GM10847 (cell line): ENCODE data around the gene CCR6.

ENCODE experiments used
- POLR2A ChIP-seq: IDR thresholded peaks from 2 replicates; pipeline ENCODE4 v1.6.1; 2011; ENCODE audit not compliant: insufficient read length; ENCODE audit errors: extremely low read depth

CCR6 gene

DNA sequence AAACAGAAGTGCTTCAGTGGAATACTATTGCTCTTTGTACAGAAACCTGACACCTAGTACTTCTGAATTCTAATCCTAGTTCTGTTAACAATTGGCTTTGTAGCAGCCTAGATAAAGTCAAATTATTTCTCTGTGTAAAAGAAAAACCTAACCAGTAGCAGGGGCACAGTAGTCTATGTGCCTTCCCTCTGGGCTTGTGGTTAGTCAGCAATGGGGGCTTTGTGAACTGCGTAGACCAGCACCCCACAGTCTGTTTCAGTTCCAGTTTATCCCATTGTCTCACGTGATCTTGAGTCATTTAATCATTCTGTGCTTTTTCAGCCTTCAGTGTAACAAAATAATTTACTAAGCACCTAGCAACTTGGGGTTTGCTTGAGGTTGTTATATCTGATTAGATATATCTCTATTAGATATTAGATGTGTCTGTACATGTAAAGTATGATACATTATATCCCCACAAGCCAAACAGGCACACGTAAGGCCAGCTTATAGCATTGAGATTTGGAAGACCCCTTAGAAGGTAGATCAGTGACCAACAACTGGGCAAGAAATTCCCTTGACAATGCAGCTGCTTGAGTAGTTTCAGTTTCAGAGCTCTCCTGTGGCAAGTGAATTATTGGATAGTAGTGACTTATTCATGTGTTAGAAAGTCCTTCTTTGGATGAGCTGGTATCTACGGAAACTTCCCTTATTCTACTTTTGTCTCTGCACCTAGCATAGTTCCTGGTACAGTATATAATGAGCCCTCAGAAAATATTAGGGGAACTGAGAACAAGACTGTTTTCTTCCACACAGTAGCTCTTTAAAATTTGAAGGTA is 27.9 kb upstream of the CCR6 start:
- no peak for TF ChIP-seq POLR2A

DNA sequence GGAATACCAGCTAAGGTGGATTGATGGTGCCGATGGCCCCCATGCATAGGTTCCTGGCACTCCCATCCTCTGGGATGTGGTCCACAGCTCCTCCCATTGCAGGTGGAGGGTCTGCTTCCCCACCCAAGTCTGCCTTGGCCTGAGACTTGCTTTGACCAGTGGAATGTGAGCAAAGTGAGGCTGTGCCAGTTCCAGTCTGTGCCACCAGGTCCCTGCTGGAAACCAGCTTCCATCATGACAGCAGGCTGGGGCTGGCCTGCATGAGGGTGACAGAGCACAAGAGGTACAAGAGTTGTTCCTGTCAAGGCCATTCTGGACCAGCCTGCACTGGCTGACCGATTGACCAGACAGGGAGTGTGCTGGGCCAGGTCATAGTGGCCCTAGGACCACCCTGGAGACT is 27.0 kb upstream of the CCR6 start:
- TF ChIP-seq POLR2A, result no peak

DNA sequence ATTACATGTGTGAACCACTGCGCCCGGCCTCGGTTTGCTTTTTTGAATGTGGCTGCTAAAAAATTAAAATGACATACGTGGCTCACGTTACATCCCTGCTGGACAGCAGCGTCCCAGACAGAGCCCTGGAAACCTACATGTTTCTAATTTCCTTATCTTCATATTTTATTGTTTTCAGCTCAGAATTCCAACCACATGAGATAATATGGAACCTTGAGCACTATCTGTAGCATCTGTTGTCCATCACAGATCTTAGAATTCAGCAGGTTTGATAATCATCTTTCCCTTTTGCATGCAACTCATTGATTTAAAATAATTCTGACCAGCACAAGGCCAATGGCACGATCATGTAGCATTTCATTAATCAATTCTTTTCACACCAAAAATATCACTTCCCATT is 25.9 kb upstream of the CCR6 start:
- no peak for TF ChIP-seq POLR2A

DNA sequence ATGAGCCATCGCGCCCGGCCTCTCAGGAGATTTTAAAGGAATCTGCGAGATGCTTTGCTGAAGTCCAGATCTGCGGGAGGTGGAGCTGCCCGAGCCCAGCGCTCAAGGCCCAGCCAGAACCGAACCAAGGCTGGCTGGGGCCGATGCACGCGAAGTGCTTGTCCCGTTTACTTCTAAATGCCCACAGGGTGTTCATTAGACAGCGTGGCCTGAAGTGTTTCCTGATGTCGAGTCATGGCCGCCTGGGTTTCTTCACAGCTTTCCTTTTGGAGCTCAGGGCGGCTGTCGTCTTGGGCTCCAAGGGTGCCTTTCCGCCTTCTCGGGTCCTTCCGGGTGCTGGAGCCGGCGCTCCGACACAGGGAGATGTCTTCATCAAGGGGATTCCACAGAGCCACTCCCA is 25.1 kb upstream of the CCR6 start:
- no peak for TF ChIP-seq POLR2A

DNA sequence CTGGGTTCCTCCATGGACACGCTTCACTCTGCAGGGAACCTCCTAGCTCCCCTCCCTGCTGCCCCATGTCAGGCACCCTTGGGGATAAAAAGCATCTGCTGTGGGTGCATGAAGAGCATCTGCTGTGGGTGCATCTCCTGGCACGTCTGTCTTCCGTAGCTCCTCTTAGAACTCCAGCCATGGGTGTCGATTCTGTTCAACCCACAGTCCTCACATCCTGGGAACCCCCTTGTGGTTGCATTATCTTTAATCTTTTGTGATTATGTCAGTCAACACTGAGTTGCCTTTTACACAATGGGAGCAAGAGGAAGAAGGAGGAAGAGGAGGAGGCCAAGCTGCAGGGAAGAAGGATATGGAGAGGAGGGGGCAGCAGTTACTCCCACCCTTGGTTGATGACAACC is 24.1 kb upstream of the CCR6 start:
- no peak for TF ChIP-seq POLR2A

DNA sequence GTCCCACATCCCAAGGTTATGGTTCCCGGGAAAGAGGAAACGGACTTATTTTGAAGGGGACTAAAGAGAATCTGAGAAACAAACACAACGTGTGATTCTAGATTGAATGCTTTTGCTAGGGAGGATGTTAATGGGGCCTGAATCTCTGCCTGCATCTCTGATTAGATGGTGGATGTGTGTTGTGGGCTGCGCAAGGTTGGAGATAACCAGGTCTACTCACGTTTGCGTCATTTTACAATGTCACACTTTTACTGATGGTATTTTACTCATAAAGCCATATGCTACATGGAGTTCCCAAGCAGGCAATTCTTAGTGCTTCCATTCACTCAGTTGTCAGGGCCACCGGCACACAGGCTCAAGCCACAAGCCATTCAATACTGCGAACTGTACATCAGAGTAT is 23.2 kb upstream of the CCR6 start:
- no peak for TF ChIP-seq POLR2A

DNA sequence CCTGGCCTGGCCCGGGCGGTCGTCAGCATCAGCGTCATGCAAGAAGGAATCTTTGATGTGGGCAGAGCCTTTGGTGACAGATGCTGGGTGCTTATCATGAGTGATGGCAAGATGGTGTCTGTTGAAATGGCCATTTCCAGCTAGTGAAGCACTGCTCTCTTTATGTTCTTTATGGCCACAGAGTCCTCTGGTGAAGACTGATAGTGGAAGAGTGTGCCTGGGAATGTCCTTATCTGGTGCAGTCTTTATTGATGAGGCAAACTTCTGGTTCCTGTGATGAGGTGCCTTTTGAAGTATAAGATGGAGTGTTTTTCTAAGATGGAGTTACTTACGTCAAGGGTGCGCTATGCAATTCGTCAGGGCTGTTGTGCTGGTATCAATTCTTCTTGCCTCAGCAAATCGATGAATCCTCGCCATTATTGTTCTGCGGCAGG is 22.6 kb upstream of the CCR6 start:
- TF ChIP-seq POLR2A, result no peak

DNA sequence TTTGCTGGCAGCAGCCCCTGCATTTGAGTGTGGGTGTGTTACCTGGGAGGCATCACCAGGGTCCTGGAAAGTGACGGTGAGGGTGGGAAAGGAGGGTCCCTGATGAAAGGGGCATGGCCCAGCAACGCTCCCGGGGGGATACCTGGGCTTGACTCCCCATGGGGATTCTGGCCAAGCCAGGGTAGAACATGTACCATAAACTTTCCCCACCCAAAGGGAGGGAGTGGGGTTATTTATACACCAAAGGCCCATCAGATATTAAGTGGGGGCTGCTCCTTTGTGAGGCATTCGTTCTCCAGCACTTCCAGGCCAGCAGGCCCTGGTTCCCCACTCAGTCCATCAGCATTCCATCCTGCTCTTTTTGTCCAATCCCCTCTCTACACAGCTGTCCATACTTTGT is 20.6 kb upstream of the CCR6 start:
- no peak for TF ChIP-seq POLR2A

DNA sequence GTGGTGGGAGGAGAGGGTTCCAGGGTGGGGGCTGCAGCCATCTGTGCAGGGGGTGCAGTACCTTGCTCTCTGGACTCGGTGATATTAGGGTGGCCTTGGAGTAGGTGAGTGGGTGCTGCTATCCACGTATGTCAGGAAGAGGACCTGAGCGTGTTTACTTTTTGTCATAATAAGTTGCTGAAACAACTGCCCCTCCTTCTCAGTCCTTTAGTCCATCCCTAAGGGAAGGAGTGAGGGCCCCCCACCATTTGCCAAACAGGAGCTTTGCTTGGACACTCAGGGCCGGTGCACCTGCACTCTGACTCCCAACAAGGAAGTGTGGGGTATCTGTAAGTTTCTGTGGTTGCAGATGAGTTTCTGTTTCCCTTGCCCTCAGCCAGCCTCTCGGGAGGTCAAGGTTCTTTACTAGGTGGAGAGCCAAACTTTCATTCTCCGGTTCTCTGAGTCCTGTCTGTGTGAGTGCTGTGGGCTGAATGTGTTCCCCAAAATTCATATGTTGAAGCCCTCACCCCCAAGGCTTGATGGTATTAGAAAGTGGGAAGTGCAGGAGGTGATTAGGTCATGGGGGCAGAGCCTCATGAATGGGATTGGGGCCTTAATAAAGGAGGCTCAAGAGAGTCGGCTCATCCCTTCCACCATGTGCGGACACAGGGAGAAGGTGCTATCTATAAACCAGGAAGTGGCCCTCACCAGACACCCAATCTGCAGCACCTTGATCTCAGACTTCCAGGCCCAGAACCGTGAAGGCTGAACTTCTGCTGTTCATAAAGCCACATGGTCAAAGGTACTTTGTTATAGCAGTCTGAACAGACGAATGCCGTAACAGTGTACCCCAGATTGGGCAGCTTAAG is 19.6 kb upstream of the CCR6 start:
- TF ChIP-seq POLR2A, result no peak

DNA sequence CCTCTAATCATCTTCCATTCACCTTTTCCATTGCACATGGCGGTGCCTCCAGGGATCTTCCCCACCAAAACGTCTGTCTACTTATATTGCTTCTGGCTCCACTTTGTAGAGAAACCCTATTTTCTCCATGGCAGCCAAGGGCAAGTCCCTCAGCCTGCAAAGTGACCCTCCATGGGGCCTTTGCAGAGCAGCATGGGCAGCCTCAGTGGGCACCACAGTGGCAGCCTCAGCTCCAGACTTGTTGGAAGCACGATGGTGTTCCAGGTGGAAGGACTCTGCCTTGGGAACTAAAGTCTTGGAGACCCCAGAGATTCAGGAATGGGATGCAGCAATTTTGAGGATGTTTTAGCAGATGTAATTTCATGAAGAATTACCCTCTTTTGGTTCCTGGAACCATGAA is 18.5 kb upstream of the CCR6 start:
- no peak for TF ChIP-seq POLR2A

DNA sequence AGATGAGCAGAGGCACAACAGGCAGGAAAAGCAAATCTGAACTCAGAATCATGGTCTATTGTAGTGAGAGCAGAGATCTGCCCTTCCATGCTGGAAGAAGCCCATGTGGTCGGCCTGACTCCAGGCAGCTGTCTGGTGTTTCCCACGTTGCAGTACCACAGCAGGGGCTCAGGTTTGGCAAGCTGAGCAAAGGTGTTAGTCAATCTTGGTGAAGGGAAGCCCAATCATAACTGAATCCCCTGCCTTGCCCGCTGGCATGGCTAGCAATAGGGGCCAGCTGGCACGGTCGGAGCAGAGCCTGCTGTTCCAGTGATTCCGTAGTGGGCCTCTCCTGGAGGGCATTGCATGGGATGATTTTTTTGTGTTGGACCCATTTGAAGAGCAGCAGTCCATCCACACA is 17.8 kb upstream of the CCR6 start:
- no peak for TF ChIP-seq POLR2A

DNA sequence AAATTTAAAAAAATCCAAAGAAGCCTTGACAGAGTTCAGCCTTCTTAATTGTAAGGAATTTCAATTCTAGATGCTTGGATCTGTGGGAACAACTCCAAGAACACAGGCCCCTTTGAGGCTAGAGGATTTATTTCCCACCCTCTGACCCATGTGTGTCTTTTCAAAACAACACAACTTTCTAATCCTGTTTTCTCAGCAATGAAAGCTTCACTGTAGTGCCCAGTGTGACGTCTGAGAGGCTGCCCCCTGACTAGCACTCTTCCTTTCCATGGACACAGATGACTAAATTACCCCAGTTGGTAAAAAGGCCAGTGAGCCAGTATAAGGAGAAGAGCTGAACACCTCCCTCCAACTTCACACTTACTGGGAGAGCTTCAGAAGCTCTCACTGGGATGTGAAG is 16.5 kb upstream of the CCR6 start:
- TF ChIP-seq POLR2A, result no peak

DNA sequence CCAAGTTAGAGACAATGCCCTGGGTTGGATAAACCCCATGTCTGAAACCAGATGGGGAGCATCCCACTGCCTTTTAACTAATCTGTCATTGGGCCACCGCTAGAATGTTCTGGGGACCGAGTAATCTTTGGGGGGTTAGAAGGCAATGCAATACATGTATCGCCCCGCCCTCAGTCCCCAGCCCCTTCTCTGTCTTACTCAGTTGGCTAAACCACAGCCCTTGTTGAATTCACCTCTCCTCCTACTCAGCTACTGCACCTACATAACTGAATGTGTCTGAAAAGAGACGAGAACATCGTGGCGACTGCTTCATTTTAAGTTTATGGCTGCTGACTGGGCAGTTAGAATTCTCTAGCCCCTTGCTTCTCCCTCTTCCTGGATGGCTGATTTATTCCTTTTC is 15.1 kb upstream of the CCR6 start:
- no peak for TF ChIP-seq POLR2A

DNA sequence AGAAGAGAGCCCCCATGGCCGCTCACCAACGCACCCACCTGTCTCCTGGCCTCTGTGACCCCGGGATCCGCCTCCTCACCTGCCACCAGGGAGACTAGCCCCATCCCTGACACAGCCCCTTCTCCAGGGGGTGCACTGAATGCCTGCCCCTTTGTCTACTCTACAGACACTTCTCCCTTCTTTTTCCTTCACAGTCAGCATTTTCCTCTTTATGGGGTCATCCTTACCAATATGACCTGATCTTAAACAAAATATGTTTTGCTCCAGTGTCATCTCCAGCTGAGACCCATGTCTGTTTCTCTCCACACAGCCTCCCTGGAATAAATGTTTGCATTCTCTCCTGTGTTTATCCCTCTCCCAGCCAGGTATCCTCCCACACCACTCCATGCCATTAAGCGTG is 14.6 kb upstream of the CCR6 start:
- no peak for TF ChIP-seq POLR2A

DNA sequence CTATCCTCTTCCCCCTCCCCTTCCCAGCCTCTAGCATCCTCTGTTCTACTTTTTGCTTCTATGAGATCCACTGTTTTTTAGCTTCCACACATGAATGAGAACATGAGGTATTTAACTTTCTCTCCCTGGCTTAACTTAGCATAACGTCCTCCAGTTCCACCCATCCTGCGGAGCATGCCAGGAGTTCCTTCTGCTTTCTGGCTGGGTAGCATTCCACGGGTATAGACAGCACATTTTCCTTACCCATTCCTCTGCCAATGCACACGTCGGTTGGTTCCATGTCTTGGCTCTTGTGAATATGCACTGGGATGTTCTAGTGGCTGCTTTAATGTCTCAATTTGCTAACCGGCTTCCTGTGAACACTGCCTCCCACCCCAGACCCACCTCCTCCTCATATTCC is 13.2 kb upstream of the CCR6 start:
- no peak for TF ChIP-seq POLR2A

DNA sequence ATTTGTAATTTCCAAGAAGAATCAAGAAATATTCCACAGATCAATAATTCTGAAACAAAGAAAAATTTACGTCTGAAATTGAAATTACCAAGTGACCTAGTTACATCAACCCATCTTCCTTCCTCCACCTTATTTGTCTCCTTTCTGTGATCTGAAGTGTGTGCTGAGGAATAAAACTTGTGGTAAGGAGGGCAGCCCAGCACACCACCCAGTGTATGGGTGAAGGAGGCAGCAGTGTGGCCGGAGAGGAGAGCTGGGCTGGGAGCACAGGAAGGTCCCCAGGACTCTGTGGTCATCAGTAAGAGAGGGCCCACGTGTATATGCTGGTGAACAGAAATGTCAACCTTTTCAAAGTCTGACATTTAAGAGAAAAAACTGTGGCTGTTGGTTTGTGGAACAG is 11.3 kb upstream of the CCR6 start:
- TF ChIP-seq POLR2A, result no peak
